Activated T-helper 2 cell treated with anti-CD3 and anti-CD28 coated beads, Interferon-gamma antibody, Interleukin-2, Interleukin-4, amounts not matched to agents 10 μg/mL and 5 μg/mL and 100 μg/mL, durations not matched to agents 14 hours and 24 hours and 36 hours (primary cell): Measurements from ENCODE around the gene CST11. TPM values are rescaled to one million over a fixed set of nuclear protein-coding genes. Genes with fewer than 3 reads are reported as not detected.
A peak's percentile ranks its signal among the peaks of the same experiment; 100 is the strongest.

Experiments used
- DNase-seq: peaks from one replicate; pipeline ENCODE4 v3.0.0; 2021; ENCODE audit warnings: low spot score
- H3K27ac Mint-ChIP-seq: one replicate; pipeline ENCODE4 v1.8.0; 2021; ENCODE audit warnings: mixed read lengths
- H3K27me3 Mint-ChIP-seq: one replicate; pipeline ENCODE4 v1.8.0; 2021; ENCODE audit warnings: low read depth, mixed read lengths
- H3K36me3 Mint-ChIP-seq: one replicate; pipeline ENCODE4 v1.8.0; 2021; ENCODE audit warnings: low read depth, mixed read lengths
- H3K4me1 Mint-ChIP-seq: one replicate; pipeline ENCODE4 v1.8.0; 2021; ENCODE audit warnings: low read depth, mixed read lengths
- H3K4me3 Mint-ChIP-seq: one replicate; pipeline ENCODE4 v1.8.0; 2021; ENCODE audit warnings: low read depth, mild to moderate bottlenecking, moderate library complexity, mixed read lengths
- H3K9me3 Mint-ChIP-seq: one replicate; pipeline ENCODE4 v1.8.0; 2021; ENCODE audit warnings: mixed read lengths
- intact Hi-C: fragments of 100-400 bp; cut with micrococcal nuclease; formaldehyde crosslinking; loops from one replicate; pipeline ENCODE4 v1.15.1; 2023
- total RNA-seq: library from RNA; stranded (reverse); gene quantifications from 2 replicates; pipeline ENCODE4 v1.2.3, GENCODE V29; 2022

CST11 gene
- total RNA-seq, 1 donor from 2014 or later, result not detected

DNA sequence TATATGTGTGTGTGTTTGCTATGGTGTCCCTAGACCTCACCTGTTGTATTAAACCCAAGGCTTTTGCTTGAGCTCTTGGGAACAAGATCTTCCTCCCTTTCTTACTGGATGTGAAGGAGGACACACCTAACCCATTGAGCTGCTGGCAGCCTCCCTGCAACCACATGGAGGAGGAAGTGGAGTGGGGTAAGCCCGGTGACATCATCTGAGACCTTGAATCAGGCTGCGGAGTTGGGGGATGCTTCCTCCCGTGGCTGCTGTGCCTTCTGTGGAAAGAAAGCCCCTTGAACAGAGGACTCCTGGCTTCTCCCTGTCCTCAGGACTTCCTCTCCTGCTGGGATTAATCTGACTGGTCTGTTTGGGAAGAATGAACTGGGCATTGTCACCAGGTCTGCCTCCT is 3.3 kb downstream of the CST11 start:
- Mint-ChIP-seq H3K36me3 (no peaks in the 10 kb centered on the region), H3K9me3 (no peaks in the 10 kb centered on the region), H3K27ac (no peak overlapping the region), H3K27me3 (no peaks in the 10 kb centered on the region), H3K4me3 (no peak overlapping the region), H3K4me1 (peaks cover 4% of the 10 kb centered on the region)
- intact Hi-C loops, result loop anchor here (10.0 kb wide), 1 partner anchor 755 kb away; no protein-coding TSS in a partner anchor
- DNase-seq, result no peak

- Mint-ChIP-seq H3K36me3 (no peaks in the 10 kb centered on the region), H3K4me1 (peaks cover 4% of the 10 kb centered on the region), H3K27me3 (no peaks in the 10 kb centered on the region), H3K9me3 (no peaks in the 10 kb centered on the region), H3K27ac (no peak overlapping the region), H3K4me3 (no peak overlapping the region)
- no peak for DNase-seq
- intact Hi-C loops, result loop anchor here (10.0 kb wide), 1 partner anchor 753 kb away; no protein-coding TSS in a partner anchor
Observed at GRCh38 chr20:23448167-23448566, 4.5 kb downstream of the CST11 start.

- intact Hi-C loops, result loop anchor here (10.0 kb wide), 1 partner anchor 752 kb away; no protein-coding TSS in a partner anchor
- H3K9me3 Mint-ChIP-seq, result no peaks in the 10 kb centered on the region
Observed at GRCh38 chr20:23446505-23446904, 6.2 kb downstream of the CST11 start.

GRCh38 chr20:23445596-23446217 is 7.0 kb downstream of the CST11 start:
- no peak for DNase-seq
- no peaks in the 10 kb centered on the region for H3K27me3 Mint-ChIP-seq
- no peak overlapping the region for H3K4me3 Mint-ChIP-seq
- H3K9me3 Mint-ChIP-seq, result no peaks in the 10 kb centered on the region
- no peak overlapping the region for H3K27ac Mint-ChIP-seq
- no peaks in the 10 kb centered on the region for H3K36me3 Mint-ChIP-seq
- intact Hi-C loops, result loop anchor here (10.0 kb wide), 1 partner anchor 751 kb away; no protein-coding TSS in a partner anchor
- H3K4me1 Mint-ChIP-seq, result peaks cover 4% of the 10 kb centered on the region

More at GRCh38 chr20:23446505-23446904, 6.2 kb downstream of the CST11 start:
- no peak for DNase-seq
- Mint-ChIP-seq H3K4me1 (peaks cover 4% of the 10 kb centered on the region), H3K36me3 (no peaks in the 10 kb centered on the region), H3K27me3 (no peaks in the 10 kb centered on the region), H3K4me3 (no peak overlapping the region), H3K27ac (no peak overlapping the region)

- intact Hi-C loops, result loop anchor here (10.0 kb wide), 1 partner anchor 750 kb away; no protein-coding TSS in a partner anchor
- no peaks in the 10 kb centered on the region for H3K9me3 Mint-ChIP-seq
- no peak for DNase-seq
- no peak overlapping the region for H3K4me3 Mint-ChIP-seq
- no peak overlapping the region for H3K27ac Mint-ChIP-seq
- H3K4me1 Mint-ChIP-seq, result peaks cover 4% of the 10 kb centered on the region
- no peaks in the 10 kb centered on the region for H3K36me3 Mint-ChIP-seq
- H3K27me3 Mint-ChIP-seq, result no peaks in the 10 kb centered on the region
Observed at GRCh38 chr20:23444859-23445258, 7.8 kb downstream of the CST11 start.

- no peak for DNase-seq
- H3K27ac Mint-ChIP-seq, result no peak overlapping the region
- intact Hi-C loops, result loop anchor here (1.0 to 10.0 kb wide), 2 partner anchors 164 to 748 kb away; no protein-coding TSS in a partner anchor
- no peaks in the 10 kb centered on the region for H3K27me3 Mint-ChIP-seq
- H3K36me3 Mint-ChIP-seq, result no peaks in the 10 kb centered on the region
- no peaks in the 10 kb centered on the region for H3K9me3 Mint-ChIP-seq
- H3K4me1 Mint-ChIP-seq, result no peaks in the 10 kb centered on the region
- no peak overlapping the region for H3K4me3 Mint-ChIP-seq
Observed at GRCh38 chr20:23442436-23442835, 10.2 kb downstream of the CST11 start.

DNA sequence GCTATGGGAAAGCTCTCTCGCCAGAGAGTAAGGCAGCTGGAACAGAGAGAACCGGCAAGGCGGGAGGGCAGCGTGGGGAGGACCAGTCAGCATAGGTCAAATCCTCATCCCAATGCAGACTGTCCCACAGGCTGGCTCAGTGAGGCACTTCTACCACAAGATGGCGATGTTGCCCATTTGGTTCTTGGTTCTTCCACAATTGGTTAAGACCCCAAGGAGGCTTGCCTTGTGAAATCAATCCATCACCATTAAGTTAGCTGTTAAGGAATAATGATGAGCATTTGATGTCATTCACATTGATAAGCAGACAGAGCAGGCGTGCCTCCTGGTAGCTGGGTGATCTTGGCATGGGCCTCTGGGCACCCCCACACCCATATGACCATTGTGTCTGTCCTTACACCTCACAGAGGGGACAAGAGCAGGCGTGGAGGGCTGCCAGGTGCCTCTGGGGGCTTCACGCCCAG is 10.8 kb downstream of the CST11 start:
- Mint-ChIP-seq H3K9me3 (no peaks in the 10 kb centered on the region), H3K4me1 (no peaks in the 10 kb centered on the region), H3K36me3 (no peaks in the 10 kb centered on the region), H3K27ac (no peak overlapping the region), H3K27me3 (no peaks in the 10 kb centered on the region), H3K4me3 (no peak overlapping the region)
- intact Hi-C loops, result loop anchor here (1.0 to 10.0 kb wide), 2 partner anchors 164 to 747 kb away; no protein-coding TSS in a partner anchor
- DNase-seq, result peak; percentile 34

DNA sequence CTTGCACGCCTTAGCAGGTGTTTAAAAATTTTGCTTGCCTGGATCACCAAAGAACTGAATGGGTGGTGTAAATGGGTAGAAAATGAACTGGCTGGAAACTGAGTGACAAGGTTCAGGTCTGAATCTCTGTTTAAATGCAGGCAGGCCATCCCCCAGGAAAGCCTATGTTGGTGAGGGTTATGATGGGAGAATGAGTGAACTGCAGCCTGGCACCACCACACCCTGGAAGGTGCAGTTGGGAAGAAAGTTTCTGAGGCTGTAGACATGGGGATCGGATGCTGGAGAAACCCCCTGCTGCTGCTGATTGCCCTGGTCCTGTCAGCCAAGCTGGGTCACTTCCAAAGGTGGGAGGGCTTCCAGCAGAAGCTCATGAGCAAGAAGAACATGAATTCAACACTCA is 12.7 kb downstream of the CST11 start:
- no peak overlapping the region for H3K27ac Mint-ChIP-seq
- H3K9me3 Mint-ChIP-seq, result no peaks in the 10 kb centered on the region
- no peaks in the 10 kb centered on the region for H3K36me3 Mint-ChIP-seq
- no peaks in the 10 kb centered on the region for H3K4me1 Mint-ChIP-seq
- intact Hi-C loops, result loop anchor here (10.0 kb wide), 1 partner anchor 745 kb away; no protein-coding TSS in a partner anchor
- no peak for DNase-seq
- no peak overlapping the region for H3K4me3 Mint-ChIP-seq
- peaks cover 7% of the 10 kb centered on the region for H3K27me3 Mint-ChIP-seq

DNA sequence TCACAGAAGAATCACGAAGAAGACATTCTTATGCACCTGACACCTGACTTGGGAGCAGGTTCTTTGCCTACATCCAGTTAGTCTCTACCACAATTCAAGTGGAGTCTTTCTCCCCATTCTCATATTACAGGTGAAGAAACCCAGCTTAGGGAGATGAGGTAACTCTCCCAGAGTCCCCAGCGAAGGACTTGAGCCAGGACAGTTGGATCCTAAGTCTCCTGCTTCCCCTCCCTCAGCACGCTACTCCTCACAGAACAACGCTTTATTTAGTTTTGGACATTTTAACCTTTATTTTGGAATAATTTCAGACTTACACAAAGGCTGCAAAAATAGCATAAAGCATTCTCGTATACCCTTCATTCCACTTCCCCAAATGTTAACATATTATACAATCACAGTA is 14.0 kb downstream of the CST11 start:
- Mint-ChIP-seq H3K27ac (no peak overlapping the region), H3K9me3 (no peaks in the 10 kb centered on the region), H3K4me3 (no peak overlapping the region), H3K27me3 (peaks cover 7% of the 10 kb centered on the region), H3K36me3 (no peaks in the 10 kb centered on the region), H3K4me1 (no peaks in the 10 kb centered on the region)
- DNase-seq, result no peak
- intact Hi-C loops, result no loop called here

GRCh38 chr20:23437126-23437899 is 15.4 kb downstream of the CST11 start:
- intact Hi-C loops, result no loop called here
- Mint-ChIP-seq H3K9me3 (no peaks in the 10 kb centered on the region), H3K4me1 (no peaks in the 10 kb centered on the region), H3K27ac (no peak overlapping the region), H3K36me3 (no peaks in the 10 kb centered on the region), H3K4me3 (no peak overlapping the region), H3K27me3 (peaks cover 7% of the 10 kb centered on the region)
- DNase-seq, result no peak

GRCh38 chr20:23436681-23437080 is 16.0 kb downstream of the CST11 start:
- Mint-ChIP-seq H3K27me3 (peaks cover 7% of the 10 kb centered on the region), H3K4me1 (no peaks in the 10 kb centered on the region), H3K9me3 (no peaks in the 10 kb centered on the region), H3K27ac (no peak overlapping the region), H3K4me3 (no peak overlapping the region), H3K36me3 (no peaks in the 10 kb centered on the region)
- DNase-seq, result no peak
- intact Hi-C loops, result no loop called here

GRCh38 chr20:23435626-23436539 is 16.8 kb downstream of the CST11 start:
- Mint-ChIP-seq H3K4me3 (no peak overlapping the region), H3K4me1 (no peaks in the 10 kb centered on the region), H3K36me3 (no peaks in the 10 kb centered on the region), H3K27ac (no peak overlapping the region), H3K9me3 (no peaks in the 10 kb centered on the region), H3K27me3 (peaks cover 7% of the 10 kb centered on the region)
- intact Hi-C loops, result no loop called here
- no peak for DNase-seq
